Spleen (tissue), 11 donors: ENCODE data around the gene RHOV. TPM values are rescaled to one million over a fixed set of nuclear protein-coding genes. Genes with fewer than 3 reads are reported as not detected.

ENCODE experiments used
- DNase-seq: peaks from one replicate; pipeline ENCODE4 v3.0.0-alpha.2; 2020
- H3K27ac ChIP-seq, 8 donors: fragments of 200-600 bp; sonication (generic) in 7 of 8; 1 replicate in 4 of 8; 2 replicates in 4 of 8; pipeline versions ENCODE4 v1.5.0 to v1.8.0; 2016 to 2021; ENCODE audit warnings: inconsistent platforms in 4 of 8, mild to moderate bottlenecking in 4 of 8, moderate library complexity in 1 of 8
- H3K27me3 ChIP-seq, 7 donors: fragments of 200-600 bp; sonication (generic) in 6 of 7; replicated peaks in 1 of 7; 1 replicate in 4 of 7; 2 replicates in 3 of 7; pipeline versions ENCODE4 v1.5.0 to v1.8.0; 2016 to 2021; ENCODE audit warnings: inconsistent platforms in 3 of 7, mild to moderate bottlenecking in 1 of 7
- H3K36me3 ChIP-seq, 6 donors: fragments of 200-600 bp; sonication (generic) in 5 of 6; 1 replicate in 4 of 6; 2 replicates in 2 of 6; pipeline versions ENCODE4 v1.5.0 to v1.8.0; 2016 to 2021; ENCODE audit warnings: inconsistent platforms in 2 of 6
- H3K4me1 ChIP-seq, 6 donors: fragments of 200-600 bp; sonication (generic) in 5 of 6; 1 replicate in 3 of 6; 2 replicates in 3 of 6; pipeline versions ENCODE4 v1.5.0 to v1.8.0; 2016 to 2021; ENCODE audit warnings: inconsistent platforms in 3 of 6
- H3K4me3 ChIP-seq, 8 donors: fragments of 200-600 bp; sonication (generic) in 7 of 8; 1 replicate in 4 of 8; 2 replicates in 4 of 8; pipeline versions ENCODE4 v1.5.0 to v1.8.0; 2016 to 2021; ENCODE audit warnings: inconsistent platforms in 4 of 8, mild to moderate bottlenecking in 4 of 8, moderate library complexity in 2 of 8
- H3K9me3 ChIP-seq, 8 donors: fragments of 200-600 bp; sonication (generic) in 7 of 8; 1 replicate in 4 of 8; 2 replicates in 4 of 8; pipeline versions ENCODE4 v1.5.0 to v1.8.0; 2016 to 2021; ENCODE audit warnings: inconsistent platforms in 4 of 8
- POLR2A ChIP-seq, 3 donors: fragments of 450-650 bp; IDR thresholded peaks; one replicate each; pipeline ENCODE4 v1.5.1; 2017; ENCODE audit warnings: antibody characterized with exemption in 3 of 3, mild to moderate bottlenecking in 1 of 3
- POLR2AphosphoS5 ChIP-seq, 3 donors: sonication (generic); formaldehyde crosslinking; IDR thresholded peaks; one replicate each; pipeline ENCODE4 v1.5.1; 2017; ENCODE audit warnings: antibody characterized with exemption in 3 of 3
- WGBS, 5 donors: extraction: QIAGEN DNeasy Blood & Tissue Kit in 3 of 5; methylation state at CpG; one replicate each; pipeline versions ENCODE4 v1.1.5 to v1.1.7; 2013 to 2018; 5-methylcytosine and 5-hydroxymethylcytosine counted together
- intact Hi-C: fragments of 100-400 bp; cut with DNase I; formaldehyde crosslinking; loops from one replicate; pipeline ENCODE4 v1.15.0; 2023; ENCODE audit warnings: low total_unique reads
- polyA plus RNA-seq, 3 donors: library from polyadenylated mRNA; stranded (reverse); fragments of 200-250 nt; gene quantifications; one replicate each; pipeline ENCODE4 v1.2.1, GENCODE V29; 2013
- total RNA-seq, 7 donors: library from RNA; depleted of rRNA in 3 of 7; stranded (reverse); fragments of >200 nt in 3 of 7; fragmentation: NEBNext Ultra II Directional in 4 of 7; extraction: Animal tissue kit (Norgen Biotek cat#: 25700) in 4 of 7; gene quantifications; one replicate each; pipeline versions ENCODE4 v1.1.0 to v1.2.1, GENCODE V29; 2016 to 2021
- TF ChIP-seq, protein P1 (sequence below), 11 experiments: fragments of 200-600 bp in 7 of 11; fragments of 450-650 bp in 4 of 11; sonication (generic) in 4 of 11; IDR thresholded peaks in 8 of 11; conservative IDR thresholded peaks in 3 of 11; 1 replicate in 7 of 11; 2 replicates in 4 of 11; pipeline versions ENCODE4 v1.4.0 to v1.8.0; 2016 to 2021; ENCODE audit warnings: antibody characterized with exemption in 11 of 11, inconsistent platforms in 4 of 11, mild to moderate bottlenecking in 1 of 11
- donor health status: healthy with polysubstance abuse.
- donor health status: DM: no; HTN: no; CAD: no; lungs with moderate emphysema.
- donor health status: DM: no; HTN: no; CAD: no.
- donor health status: Bipolar disorder and iron deficiency.
- donor health status: healthy.
- donor health status: DM: no; HTN: no; CAD: no.
- donor health status: DM: yes; HTN: yes; CAD: no.

RHOV gene
- total and polyA plus RNA-seq, 10 donors = 0.06 to 0.19 TPM; not detected in 8

- Histone ChIP-seq H3K4me3 (no peak overlapping the region), H3K9me3 (no peaks in the 10 kb centered on the region), H3K4me1 (peaks cover 0 to 54% (median 20%) of the 10 kb centered on the region in 6 donors), H3K36me3 (no peaks in the 10 kb centered on the region), H3K27me3 (no peaks in the 10 kb centered on the region), H3K27ac (peak overlapping the region in 6 of 8 donors; percentile 41 to 63 (median 56))
- intact Hi-C loops = no loop called here
- no peak for TF ChIP-seq POLR2A (IDR thresholded peaks at IDR 0.05)
- TF ChIP-seq POLR2AphosphoS5 (IDR thresholded peaks at IDR 0.05) = no peak
- TF ChIP-seq, protein P1, sequence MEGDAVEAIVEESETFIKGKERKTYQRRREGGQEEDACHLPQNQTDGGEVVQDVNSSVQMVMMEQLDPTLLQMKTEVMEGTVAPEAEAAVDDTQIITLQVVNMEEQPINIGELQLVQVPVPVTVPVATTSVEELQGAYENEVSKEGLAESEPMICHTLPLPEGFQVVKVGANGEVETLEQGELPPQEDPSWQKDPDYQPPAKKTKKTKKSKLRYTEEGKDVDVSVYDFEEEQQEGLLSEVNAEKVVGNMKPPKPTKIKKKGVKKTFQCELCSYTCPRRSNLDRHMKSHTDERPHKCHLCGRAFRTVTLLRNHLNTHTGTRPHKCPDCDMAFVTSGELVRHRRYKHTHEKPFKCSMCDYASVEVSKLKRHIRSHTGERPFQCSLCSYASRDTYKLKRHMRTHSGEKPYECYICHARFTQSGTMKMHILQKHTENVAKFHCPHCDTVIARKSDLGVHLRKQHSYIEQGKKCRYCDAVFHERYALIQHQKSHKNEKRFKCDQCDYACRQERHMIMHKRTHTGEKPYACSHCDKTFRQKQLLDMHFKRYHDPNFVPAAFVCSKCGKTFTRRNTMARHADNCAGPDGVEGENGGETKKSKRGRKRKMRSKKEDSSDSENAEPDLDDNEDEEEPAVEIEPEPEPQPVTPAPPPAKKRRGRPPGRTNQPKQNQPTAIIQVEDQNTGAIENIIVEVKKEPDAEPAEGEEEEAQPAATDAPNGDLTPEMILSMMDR (IDR thresholded peaks at IDR 0.05 in 8 of 11, conservative IDR thresholded peaks at IDR 0.05 in 3 of 11) = no peak
- DNase-seq = no peak
- 67 to 75% (median 71%) methylated on average over 6 of the region's 6 CpGs for WGBS, 5 donors
These were observed 41.6 kb upstream of the RHOV start for GRCh38 chr15:40915679-40916078.

- peaks cover 0 to 59% (median 22%) of the 10 kb centered on the region in 6 donors for H3K4me1 ChIP-seq
- peak overlapping the region in 6 of 8 donors; percentile 41 to 63 (median 56) for H3K27ac ChIP-seq
- DNase-seq = no peak
- H3K9me3 ChIP-seq = no peaks in the 10 kb centered on the region
- H3K4me3 ChIP-seq = no peak overlapping the region
- no peak for TF ChIP-seq POLR2A (IDR thresholded peaks at IDR 0.05)
- TF ChIP-seq, protein P1 (IDR thresholded peaks at IDR 0.05 in 8 of 11, conservative IDR thresholded peaks at IDR 0.05 in 3 of 11) = no peak
- no peak for TF ChIP-seq POLR2AphosphoS5 (IDR thresholded peaks at IDR 0.05)
- H3K27me3 ChIP-seq = no peaks in the 10 kb centered on the region
- H3K36me3 ChIP-seq = no peaks in the 10 kb centered on the region
- intact Hi-C loops = no loop called here
- WGBS, 5 donors = 67 to 76% (median 74%) methylated on average over 10 to 12 of the region's 12 CpGs
These were observed 41.2 kb upstream of the RHOV start for GRCh38 chr15:40915116-40915661.

GRCh38 chr15:40914486-40914885, 40.5 kb upstream of the RHOV start:
- Histone ChIP-seq H3K4me3 (no peak overlapping the region), H3K4me1 (peaks cover 6 to 66% (median 29%) of the 10 kb centered on the region in 6 donors), H3K36me3 (no peaks in the 10 kb centered on the region), H3K27me3 (no peaks in the 10 kb centered on the region), H3K9me3 (no peaks in the 10 kb centered on the region), H3K27ac (peak overlapping the region in 6 of 8 donors; percentile 36 to 63 (median 52))
- intact Hi-C loops = no loop called here
- 79 to 89% (median 84%) methylated on average over 8 of the region's 8 CpGs for WGBS, 5 donors
- TF ChIP-seq POLR2AphosphoS5 (IDR thresholded peaks at IDR 0.05) (no peak), POLR2A (IDR thresholded peaks at IDR 0.05) (no peak)
- TF ChIP-seq, protein P1 (IDR thresholded peaks at IDR 0.05 in 8 of 11, conservative IDR thresholded peaks at IDR 0.05 in 3 of 11) = no peak
- DNase-seq = no peak

GRCh38 chr15:40914013-40914412, 40.0 kb upstream of the RHOV start:
- WGBS, 5 donors = 93 to 97% (median 95%) methylated on average over 12 of the region's 12 CpGs
- H3K36me3 ChIP-seq = no peaks in the 10 kb centered on the region
- no peaks in the 10 kb centered on the region for H3K27me3 ChIP-seq
- intact Hi-C loops = no loop called here
- no peak overlapping the region for H3K4me3 ChIP-seq
- H3K9me3 ChIP-seq = no peaks in the 10 kb centered on the region
- no peak for DNase-seq
- H3K27ac ChIP-seq = no peak overlapping the region
- TF ChIP-seq POLR2AphosphoS5 (IDR thresholded peaks at IDR 0.05) = no peak
- TF ChIP-seq, protein P1 (IDR thresholded peaks at IDR 0.05 in 8 of 11, conservative IDR thresholded peaks at IDR 0.05 in 3 of 11) = no peak
- TF ChIP-seq POLR2A (IDR thresholded peaks at IDR 0.05) = no peak
- H3K4me1 ChIP-seq = peaks cover 7 to 69% (median 33%) of the 10 kb centered on the region in 6 donors
